Umbilical cord (tissue), 2 donors: ENCODE measurements around the gene SRD5A3. TPM values are rescaled to one million over a fixed set of nuclear protein-coding genes. Genes with fewer than 3 reads are reported as not detected.
A peak's percentile ranks its signal among the peaks of the same experiment; 100 is the strongest.

Experiments used
- DNase-seq: peaks from one replicate; pipeline ENCODE4 v3.0.0-alpha.2; 2015; ENCODE audit warnings: low spot score
- total RNA-seq: library from RNA; depleted of rRNA; stranded (reverse); fragments of >200 nt; gene quantifications from one replicate; pipeline ENCODE4 v1.2.3, GENCODE V29; 2014; ENCODE audit warnings: low replicate concordance; ENCODE audit not compliant: insufficient read depth

SRD5A3 gene
- total RNA-seq, result 3.1 TPM

DNA sequence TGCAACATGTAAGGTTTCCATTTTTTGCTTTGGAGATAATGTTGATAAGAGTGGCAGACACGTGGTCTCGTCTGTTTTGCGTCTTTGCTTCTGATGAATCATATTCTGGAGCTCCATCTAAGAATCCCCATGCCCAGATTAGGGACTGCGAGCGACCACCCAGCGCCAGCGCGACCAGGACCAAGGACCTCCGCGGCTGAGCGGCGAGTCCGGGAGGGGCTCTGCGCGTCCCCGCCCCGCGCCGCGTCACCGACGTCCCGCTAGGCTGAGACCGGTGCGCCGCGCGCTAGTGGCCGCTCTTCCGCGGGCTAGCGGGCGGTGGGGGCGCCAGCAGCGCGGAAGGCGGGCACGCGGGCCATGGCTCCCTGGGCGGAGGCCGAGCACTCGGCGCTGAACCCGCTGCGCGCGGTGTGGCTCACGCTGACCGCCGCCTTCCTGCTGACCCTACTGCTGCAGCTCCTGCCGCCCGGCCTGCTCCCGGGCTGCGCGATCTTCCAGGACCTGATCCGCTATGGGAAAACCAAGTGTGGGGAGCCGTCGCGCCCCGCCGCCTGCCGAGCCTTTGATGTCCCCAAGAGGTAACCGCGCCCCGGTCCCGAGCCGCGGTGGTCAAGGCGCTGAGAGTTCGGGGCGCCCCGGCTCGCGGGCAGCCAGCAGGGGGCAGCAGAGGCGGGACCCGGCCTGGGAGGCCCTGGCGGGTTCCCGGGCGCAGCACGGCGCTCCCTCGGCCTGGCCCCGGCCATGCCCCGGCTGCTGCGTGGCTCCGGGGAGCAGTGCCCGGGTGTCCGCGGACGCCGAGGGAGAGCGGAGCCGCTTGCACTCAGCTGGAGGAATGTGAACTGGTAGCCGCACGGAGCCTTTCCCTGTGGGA lies at the start of gene SRD5A3:
SRD5A3 (plus strand) TSS at position 263 of the 871 bp plus-strand sequence; CDS start at position 358, 95 bp downstream.
- peak; percentile 85 for DNase-seq

DNA sequence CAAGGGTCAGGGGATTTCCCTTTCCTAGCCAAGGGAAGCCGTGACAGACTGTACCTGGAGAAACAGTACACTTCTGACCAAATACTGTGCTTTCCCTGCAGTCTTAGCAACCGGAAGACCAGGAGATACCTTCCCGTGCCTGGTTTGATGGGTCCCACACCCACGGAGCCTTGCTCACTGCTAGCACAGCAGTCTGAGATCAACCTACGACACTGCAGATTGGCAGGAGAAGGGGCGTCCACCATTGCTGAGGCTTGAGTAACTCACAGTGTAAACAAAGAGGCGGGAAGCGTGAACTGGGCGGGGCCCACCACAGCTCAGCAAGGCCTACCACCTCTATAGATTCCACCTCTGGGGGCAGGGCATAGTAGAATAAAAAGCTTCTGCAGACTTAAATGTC lies 48.7 kb upstream of the SRD5A3 start:
- DNase-seq, result no peak

DNA sequence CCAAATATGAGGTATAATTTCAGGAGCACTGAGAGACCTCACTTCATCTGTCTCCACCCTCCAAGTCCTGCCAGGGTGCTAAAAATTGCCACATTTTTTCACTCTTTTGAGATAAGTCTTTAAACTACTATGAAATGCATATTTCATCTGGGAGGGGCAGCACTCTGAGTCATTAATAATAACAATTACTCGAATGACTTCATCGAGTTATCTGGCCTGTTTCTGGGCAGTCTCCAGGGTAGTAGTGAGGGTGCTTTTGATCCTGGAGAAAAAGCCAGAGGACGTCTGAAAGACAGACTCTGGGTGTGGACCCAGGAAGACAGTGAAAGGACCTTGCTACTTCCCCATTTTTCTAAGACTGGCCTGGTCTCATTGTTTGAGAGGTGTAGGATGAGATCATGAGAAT lies 42.3 kb upstream of the SRD5A3 start:
- DNase-seq, result peak; percentile 69

- DNase-seq, result no peak
Measured at GRCh38 chr4:55304303-55304702, 41.7 kb upstream of the SRD5A3 start.

DNA sequence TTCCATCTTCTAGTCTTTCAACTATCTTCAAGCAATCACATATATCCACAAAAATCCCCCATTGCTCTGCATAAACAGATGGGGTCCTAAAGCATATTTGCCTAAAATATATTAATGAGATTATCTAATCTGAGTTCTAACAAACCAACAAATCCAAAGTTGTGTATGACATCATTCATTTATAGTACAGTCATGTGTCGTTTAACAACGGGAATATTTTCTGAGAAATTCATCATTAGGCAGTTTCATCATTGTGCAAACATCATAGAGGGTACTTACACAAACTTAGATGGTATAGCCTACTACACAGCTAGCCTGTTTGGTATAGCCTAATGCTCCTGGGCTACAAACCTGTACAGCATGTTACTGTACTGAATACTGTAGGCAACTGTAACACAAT lies 38.0 kb upstream of the SRD5A3 start:
- DNase-seq, result no peak

DNA sequence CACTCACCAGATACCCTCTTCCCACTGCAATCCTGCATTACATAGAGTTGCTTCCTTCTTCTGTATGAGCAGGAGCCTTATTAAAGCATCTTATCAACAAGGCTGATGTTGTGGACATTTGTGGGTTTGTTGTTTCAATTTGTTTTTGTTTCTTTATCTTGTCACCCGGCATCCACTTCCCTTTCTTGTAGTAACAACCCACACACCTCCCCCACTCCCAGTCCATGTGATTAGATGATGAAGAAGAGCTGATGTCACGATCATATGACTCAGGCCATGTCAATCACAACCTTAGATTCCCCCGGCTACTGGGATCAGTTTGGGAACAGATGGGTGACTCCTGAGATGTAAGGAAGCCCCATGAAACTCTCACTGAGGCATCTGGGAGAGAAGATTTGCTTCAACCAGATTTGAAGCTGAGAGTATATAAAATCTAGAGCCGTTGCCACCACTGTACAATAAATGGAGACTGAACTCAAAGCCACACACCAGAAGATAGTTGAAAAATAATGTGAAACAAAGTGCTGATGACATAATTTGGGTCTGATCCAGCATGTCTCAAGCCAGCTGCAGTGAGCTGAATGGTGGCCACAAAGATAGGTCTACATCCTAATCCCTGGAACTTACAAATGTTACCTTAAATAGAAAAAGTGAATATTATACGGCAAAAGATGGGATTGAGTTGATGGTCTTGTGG lies 34.1 kb upstream of the SRD5A3 start:
- DNase-seq, result no peak

GRCh38 chr4:55312489-55313101 lies 33.4 kb upstream of the SRD5A3 start:
- DNase-seq, result no peak

- no peak for DNase-seq
Measured at GRCh38 chr4:55314141-55314820, 31.8 kb upstream of the SRD5A3 start.

GRCh38 chr4:55318175-55319129 lies 27.6 kb upstream of the SRD5A3 start:
- DNase-seq, result peak; percentile 24

- DNase-seq, result peak; percentile 81
Measured at GRCh38 chr4:55321707-55322264, 24.3 kb upstream of the SRD5A3 start.

- no peak for DNase-seq
Measured at GRCh38 chr4:55323375-55323774, 22.7 kb upstream of the SRD5A3 start.

- DNase-seq, result no peak
Measured at GRCh38 chr4:55326629-55327028, 19.4 kb upstream of the SRD5A3 start.

DNA sequence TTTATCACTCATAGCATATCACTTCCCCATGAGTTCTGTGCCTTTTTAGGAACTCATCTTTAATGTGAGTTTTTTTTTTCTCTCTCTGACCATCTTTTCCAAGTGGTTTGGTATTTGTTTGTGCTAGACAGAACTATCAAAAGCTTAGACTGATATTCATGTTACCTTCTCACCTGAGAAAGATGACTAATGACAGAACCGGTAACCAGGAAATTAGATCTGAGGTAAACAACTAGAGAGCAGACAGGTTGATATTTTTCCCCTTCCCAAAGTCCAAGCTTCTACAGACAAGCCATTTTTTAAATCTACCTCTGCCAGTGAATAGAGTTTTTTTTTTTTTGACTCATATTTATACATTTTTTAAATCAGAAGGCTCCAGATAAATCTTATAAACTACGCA lies 17.0 kb upstream of the SRD5A3 start:
- no peak for DNase-seq

DNA sequence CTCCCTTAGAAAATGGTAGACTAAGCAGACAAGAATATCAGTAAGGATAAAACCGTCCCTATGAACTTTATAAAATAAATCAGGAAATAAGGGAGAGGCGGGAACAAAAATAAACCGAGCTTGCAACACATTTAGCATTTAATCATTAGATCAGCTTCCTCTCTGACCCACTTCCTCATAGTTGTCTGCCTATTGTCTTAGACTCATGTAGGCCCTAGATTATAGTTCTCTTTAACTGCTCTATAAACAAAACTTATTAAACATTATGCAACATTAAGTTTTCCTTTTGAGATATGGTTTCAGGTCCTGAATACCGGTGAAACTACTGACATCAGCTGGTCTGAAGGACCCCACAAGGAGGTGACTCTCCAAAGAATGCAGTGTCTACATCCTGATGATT lies 15.8 kb upstream of the SRD5A3 start:
- DNase-seq, result no peak

DNA sequence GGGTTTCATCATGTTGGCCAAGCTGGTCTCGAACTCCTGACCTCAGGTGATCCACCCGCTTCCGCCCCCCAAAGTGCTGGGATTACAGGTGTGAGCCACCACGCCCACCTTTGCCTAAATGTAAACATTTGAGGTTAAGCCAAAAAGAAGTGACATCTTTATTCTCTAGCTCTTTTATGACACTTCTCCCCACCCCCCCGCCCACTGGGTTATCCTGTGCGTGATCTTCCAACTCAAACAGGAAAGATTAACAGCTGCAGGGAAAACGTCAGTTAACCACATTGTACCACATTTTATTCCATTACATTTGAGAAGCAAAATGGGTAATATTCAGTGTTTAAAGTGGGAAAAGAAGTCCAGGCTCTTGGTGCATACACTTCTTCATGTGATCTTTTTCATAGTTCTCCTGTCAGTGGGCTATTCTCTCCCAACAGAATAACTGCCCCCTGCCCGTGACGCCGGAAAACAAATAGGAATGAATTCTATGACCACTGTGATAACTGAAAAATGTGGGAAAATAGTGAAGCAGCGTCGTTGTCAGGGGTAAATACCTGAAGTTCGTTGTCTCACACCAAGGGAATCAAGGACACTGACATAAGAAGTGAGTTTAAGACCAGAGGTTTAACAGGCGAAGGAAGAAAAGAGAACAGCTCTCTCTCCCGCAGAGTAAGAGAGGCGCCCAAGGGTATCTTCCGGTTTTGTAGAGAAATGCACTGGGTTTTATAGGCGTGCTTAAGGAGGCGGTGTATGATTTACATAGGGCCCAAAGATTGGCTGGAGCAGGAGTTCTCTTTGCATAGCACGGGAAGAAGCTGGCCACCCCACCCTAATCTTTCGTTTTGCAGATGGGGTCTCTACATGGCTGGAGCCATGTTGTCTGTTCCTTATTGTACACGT lies 9.7 kb upstream of the SRD5A3 start:
- no peak for DNase-seq

DNA sequence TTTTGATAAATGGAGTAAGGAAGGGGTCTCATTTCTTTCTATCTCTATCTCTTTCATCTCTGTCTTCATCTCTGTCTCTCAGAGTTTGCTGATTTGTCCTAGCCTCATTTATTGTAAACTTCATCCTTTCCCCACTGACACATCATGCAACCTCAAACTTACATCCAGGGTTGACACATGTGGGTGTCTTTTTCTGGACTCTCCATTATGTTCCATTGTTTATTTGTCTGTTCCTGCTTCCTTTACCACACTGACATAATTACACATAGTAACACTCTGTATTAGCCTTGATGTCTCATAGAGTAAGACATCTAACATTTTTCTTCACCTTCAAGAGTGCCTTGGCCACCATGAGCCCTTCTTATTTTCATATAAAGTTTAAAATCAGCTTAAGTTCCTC lies 8.1 kb upstream of the SRD5A3 start:
- no peak for DNase-seq

DNA sequence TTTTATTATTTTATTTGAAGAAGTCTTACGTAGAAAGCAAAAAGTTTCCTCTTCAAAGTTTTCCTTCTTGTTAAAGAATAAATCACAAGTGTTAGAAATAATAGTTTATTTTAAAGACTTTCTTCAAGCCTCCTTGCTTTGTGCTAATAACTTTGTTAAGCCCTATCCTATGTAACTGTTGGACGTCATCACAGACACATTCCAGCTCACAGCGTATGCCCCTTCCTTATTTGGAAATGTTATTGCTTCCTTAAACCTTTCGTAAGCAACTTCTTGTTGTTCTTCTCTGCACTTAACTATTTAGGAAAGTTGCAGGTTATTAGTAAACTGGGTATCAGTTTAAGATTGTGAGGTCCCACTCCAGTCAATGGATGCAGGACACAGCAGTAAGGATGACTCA lies 7.6 kb upstream of the SRD5A3 start:
- DNase-seq, result no peak

GRCh38 chr4:55340266-55340665 lies 5.8 kb upstream of the SRD5A3 start:
- DNase-seq, result no peak

GRCh38 chr4:55343887-55344286 lies 2.2 kb upstream of the SRD5A3 start:
- no peak for DNase-seq
